Measurements from ENCODE around the gene INAFM1. TPM values are rescaled to one million over a fixed set of nuclear protein-coding genes. Genes with fewer than 3 reads are reported as not detected.

Gene INAFM1
- total and polyA plus RNA-seq, 9 of the 15 experiments (the other 6 are each of a cell fraction or from before 2014, with no cell fraction given): 0.71 to 30.9 (median 3.1) TPM

GRCh38 chr19:47315125-47315821 lies 40.6 kb downstream of the INAFM1 start (continued):
- no peak for TF ChIP-seq PCBP1 (IDR thresholded peaks at IDR 0.05; ENCODE audit: low read depth, low read length, poor library complexity, severe bottlenecking)
- no peak for TF ChIP-seq GATAD2A (IDR thresholded peaks at IDR 0.05)
- TF ChIP-seq SUPT5H (IDR thresholded peaks at IDR 0.05): no peak
- peak; percentile 87 for TF ChIP-seq HDAC2 (IDR thresholded peaks at IDR 0.05)
- 0 out of 2 replicates have a peak, but pooled peaks have one; percentile 61 for TF ChIP-seq ZEB2 (IDR thresholded peaks at IDR 0.05)
- TF ChIP-seq ZNF184 (CRISPR knock-in tag; IDR thresholded peaks at IDR 0.05): no peak
- TF ChIP-seq CHD7 (IDR thresholded peaks at IDR 0.05; ENCODE audit: low read depth, low read length): no peak
- no peak for TF ChIP-seq ZNF780A (CRISPR knock-in tag; IDR thresholded peaks at IDR 0.05)
- no peak for TF ChIP-seq SLC30A9 (CRISPR knock-in tag; IDR thresholded peaks at IDR 0.05)
- TF ChIP-seq E4F1 (CRISPR knock-in tag; IDR thresholded peaks at IDR 0.05; ENCODE audit: borderline replicate concordance): no peak
- TF ChIP-seq TAF15 (IDR thresholded peaks at IDR 0.05; ENCODE audit: low read depth, low read length): no peak
- TF ChIP-seq CBX2 (IDR thresholded peaks at IDR 0.05; ENCODE audit: insufficient read depth, low read length, poor library complexity, severe bottlenecking): no peak
- no peak for TF ChIP-seq GTF2B (IDR thresholded peaks at IDR 0.05; ENCODE audit: extremely low read depth, insufficient read length)
- TF ChIP-seq SIN3B (IDR thresholded peaks at IDR 0.05; ENCODE audit: low read depth): no peak
- TF ChIP-seq CREBBP (IDR thresholded peaks at IDR 0.05; ENCODE audit: low read depth, low read length): no peak

Data from K562 (cell line).